H1 (cell line): ENCODE data around the gene PLAU. TPM values are rescaled to one million over a fixed set of nuclear protein-coding genes. Genes with fewer than 3 reads are reported as not detected.

ENCODE experiments used
- CTCF ChIA-PET: fragments of 300-600 bp; sonication (Branson Sonifier 250); formaldehyde crosslinking; loops from one replicate; lab custom pipeline; 2021; ENCODE audit not compliant: partially characterized antibody; lab: Charles Lee
- POLR2A ChIA-PET: fragments of 300-600 bp; sonication (Branson Sonifier 250); formaldehyde crosslinking; loops from one replicate; lab custom pipeline; 2021; ENCODE audit warnings: inconsistent platforms; ENCODE audit not compliant: partially characterized antibody; lab: Charles Lee
- DNase-seq, 2 experiments: peaks; one replicate each; pipeline versions ENCODE4 v3.0.0 to v3.0.0-alpha.2; 2010 to 2022; ENCODE audit warnings: low spot score in 2 of 2, low read depth in 1 of 2, mixed read lengths in 1 of 2
- FAIRE-seq: peaks from 2 replicates; lab custom pipeline; 2011; peaks lifted over from hg19 to GRCh38; lab: Jason Lieb, UNC
- H2AFZ ChIP-seq: 2 replicates; pipeline ENCODE4 v1.8.1; 2012; ENCODE audit warnings: low read length, inconsistent platforms
- H2AK5ac ChIP-seq: 2 replicates; pipeline ENCODE4 v1.6.1; 2013; ENCODE audit warnings: low read depth, low read length
- H2BK120ac ChIP-seq: replicated peaks from 2 replicates; pipeline ENCODE3; 2013; ENCODE audit warnings: low read depth, low read length, inconsistent platforms
- H2BK12ac ChIP-seq: 2 replicates; pipeline ENCODE4 v1.6.1; 2013; ENCODE audit warnings: low read depth, low read length
- H2BK15ac ChIP-seq: 2 replicates; pipeline ENCODE4 v1.6.1; 2013; ENCODE audit warnings: low read length
- H2BK20ac ChIP-seq: 2 replicates; pipeline ENCODE4 v1.6.1; 2013; ENCODE audit warnings: low read length
- H2BK5ac ChIP-seq: 2 replicates; pipeline ENCODE4 v1.6.1; 2013; ENCODE audit warnings: low read depth, low read length
- H3K14ac ChIP-seq: 2 replicates; pipeline ENCODE4 v1.6.1; 2013; ENCODE audit warnings: inconsistent platforms; ENCODE audit not compliant: insufficient read length
- H3K18ac ChIP-seq: 2 replicates; pipeline ENCODE4 v1.6.1; 2013; ENCODE audit warnings: low read length; ENCODE audit errors: extremely low read depth
- H3K23ac ChIP-seq: 2 replicates; pipeline ENCODE4 v1.6.1; 2013; ENCODE audit warnings: inconsistent platforms; ENCODE audit not compliant: insufficient read length
- H3K23me2 ChIP-seq: 2 replicates; pipeline ENCODE4 v1.6.1; 2013; ENCODE audit warnings: low read depth, low read length
- H3K27ac ChIP-seq: 2 replicates; pipeline ENCODE4 v1.6.1; 2011; ENCODE audit warnings: low read depth, low read length, inconsistent platforms
- H3K27me3 ChIP-seq, 4 experiments: replicated peaks in 1 of 4; 1 replicate in 1 of 4; 2 replicates in 3 of 4; pipeline versions ENCODE4 v1.6.1 to v1.8.1; 2011 to 2013; ENCODE audit warnings: low read length in 3 of 4, mild to moderate bottlenecking in 3 of 4, inconsistent platforms in 2 of 4, mixed read lengths in 2 of 4, moderate library complexity in 1 of 4; ENCODE audit not compliant: control insufficient read depth in 3 of 4, insufficient read depth in 3 of 4; ENCODE audit errors: extremely low read depth in 1 of 4
- H3K36me3 ChIP-seq, 4 experiments: 2 replicates each; pipeline versions ENCODE4 v1.6.1 to v1.8.1; 2011 to 2013; ENCODE audit warnings: mild to moderate bottlenecking in 4 of 4, low read length in 3 of 4, moderate library complexity in 2 of 4, control low read depth in 1 of 4, inconsistent platforms in 1 of 4; ENCODE audit not compliant: insufficient read depth in 4 of 4, control insufficient read depth in 2 of 4
- H3K4ac ChIP-seq: replicated peaks from 2 replicates; pipeline ENCODE3; 2013; ENCODE audit warnings: low read length, low read depth, mixed read lengths, inconsistent platforms; ENCODE audit not compliant: insufficient read length
- H3K4me1 ChIP-seq, 4 experiments: replicated peaks in 1 of 4; 1 replicate in 1 of 4; 2 replicates in 3 of 4; pipeline versions ENCODE4 v1.6.1 to v1.8.1; 2011 to 2013; ENCODE audit warnings: low read length in 3 of 4, inconsistent platforms in 2 of 4, mixed read lengths in 1 of 4; ENCODE audit not compliant: insufficient read depth in 4 of 4, control insufficient read depth in 3 of 4
- H3K4me2 ChIP-seq, 2 experiments: 2 replicates each; pipeline versions ENCODE4 v1.6.1 to v1.8.1; 2011 to 2013; ENCODE audit warnings: low read depth in 2 of 2, low read length in 2 of 2, control low read depth in 1 of 2, inconsistent platforms in 1 of 2, mild to moderate bottlenecking in 1 of 2; ENCODE audit not compliant: insufficient read depth in 1 of 2
- H3K4me3 ChIP-seq, 4 experiments: fragments of 200-600, 300-600 bp in 1 of 4; sonication (generic), shearing (Covaris generic), sonication (Bioruptor Twin) in 1 of 4; 2 replicates each; pipeline versions ENCODE4 v1.5.1 to v1.8.1; 2011 to 2016; ENCODE audit warnings: low read length in 4 of 4, low read depth in 3 of 4, control low read depth in 2 of 4, inconsistent platforms in 2 of 4, mild to moderate bottlenecking in 2 of 4, mixed read lengths in 1 of 4, moderate library complexity in 1 of 4; ENCODE audit not compliant: insufficient read depth in 2 of 4; ENCODE audit errors: extremely low read depth in 1 of 4
- H3K56ac ChIP-seq: replicated peaks from 2 replicates; pipeline ENCODE3; 2013; ENCODE audit warnings: low read depth, mild to moderate bottlenecking, mixed read lengths, low read length, inconsistent platforms; ENCODE audit not compliant: insufficient read length
- H3K79me1 ChIP-seq: 2 replicates; pipeline ENCODE4 v1.6.1; 2013; ENCODE audit warnings: low read depth, low read length, control low read depth
- H3K79me2 ChIP-seq, 2 experiments: 2 replicates each; pipeline versions ENCODE4 v1.6.1 to v1.8.1; 2012 to 2013; ENCODE audit warnings: low read length in 2 of 2, mild to moderate bottlenecking in 2 of 2, inconsistent platforms in 1 of 2; ENCODE audit not compliant: insufficient read depth in 2 of 2, control insufficient read depth in 1 of 2
- H3K9ac ChIP-seq, 4 experiments: replicated peaks in 1 of 4; 1 replicate in 1 of 4; 2 replicates in 3 of 4; pipeline versions ENCODE4 v1.6.1 to v1.8.1; 2011 to 2013; ENCODE audit warnings: low read depth in 3 of 4, low read length in 3 of 4, control low read depth in 2 of 4, mild to moderate bottlenecking in 2 of 4, moderate library complexity in 2 of 4, inconsistent platforms in 1 of 4; ENCODE audit errors: extremely low read depth in 1 of 4
- H3K9me3 ChIP-seq, 2 experiments: 2 replicates each; pipeline versions ENCODE4 v1.6.1 to v1.8.1; 2012 to 2013; ENCODE audit warnings: mild to moderate bottlenecking in 2 of 2, moderate library complexity in 2 of 2, control low read depth in 1 of 2, inconsistent platforms in 1 of 2, low read depth in 1 of 2, low read length in 1 of 2, mixed read lengths in 1 of 2; ENCODE audit not compliant: insufficient read depth in 2 of 2
- H4K20me1 ChIP-seq, 2 experiments: replicated peaks in 1 of 2; 2 replicates each; pipeline versions ENCODE3 to v1.8.1; 2011 to 2013; ENCODE audit warnings: inconsistent platforms in 2 of 2, low read length in 2 of 2, mild to moderate bottlenecking in 1 of 2; ENCODE audit not compliant: insufficient read depth in 2 of 2, control insufficient read depth in 1 of 2
- H4K5ac ChIP-seq: 2 replicates; pipeline ENCODE4 v1.6.1; 2013; ENCODE audit warnings: low read length, low read depth, mixed read lengths, inconsistent platforms; ENCODE audit not compliant: insufficient read length
- H4K8ac ChIP-seq: 2 replicates; pipeline ENCODE4 v1.8.0; 2013; ENCODE audit warnings: mild to moderate bottlenecking, moderate library complexity, low read length, inconsistent platforms; ENCODE audit not compliant: insufficient read depth; ENCODE audit errors: extremely low read depth
- H4K91ac ChIP-seq: replicated peaks from 2 replicates; pipeline ENCODE3; 2013; ENCODE audit warnings: low read length, mixed read lengths, inconsistent platforms; ENCODE audit not compliant: insufficient read length
- HDAC6 ChIP-seq: IDR thresholded peaks from one replicate; pipeline ENCODE4 v1.7.1; 2012; ENCODE audit warnings: low read depth, mild to moderate bottlenecking, inconsistent platforms, low read length, moderate library complexity
- WGBS, 2 experiments: shearing (Covaris generic) in 1 of 2; methylation state at CpG; one replicate each; pipeline versions ENCODE4 v1.1.6 to v1.1.7; 2013 to 2015; ENCODE audit warnings: low lambda C conversion rate in 2 of 2, mixed read lengths in 2 of 2, inconsistent platforms in 1 of 2, low coverage in 1 of 2, missing lambda C conversion rate in 1 of 2; ENCODE audit not compliant: insufficient replicate concordance in 2 of 2, insufficient coverage in 1 of 2, insufficient read length in 1 of 2; ENCODE audit errors: extremely low coverage in 1 of 2, missing lambda C conversion rate in 1 of 2; 5-methylcytosine and 5-hydroxymethylcytosine counted together
- polyA plus RNA-seq, 7 experiments: library from polyadenylated mRNA; depleted of rRNA in 3 of 7; stranded (reverse) in 5 of 7; unstranded in 2 of 7; fragments of >200 nt in 5 of 7; fragments of 200-250 nt in 2 of 7; gene quantifications; 1 replicate in 5 of 7; 2 replicates in 1 of 7; 4 replicates in 1 of 7; pipeline versions ENCODE4 v1.2.1 to v1.2.3, GENCODE V29; 2011 to 2013; ENCODE audit warnings: missing spikeins in 2 of 7, mixed read lengths in 2 of 7
- total RNA-seq: library from RNA; stranded (reverse); fragmentation: NEBNext Ultra II Directional; extraction: Animal tissue kit (Norgen Biotek cat#: 25700); gene quantifications from 2 replicates; pipeline ENCODE4 v1.2.1, GENCODE V29; 2021

The PLAU gene
- total and polyA plus RNA-seq, 2 of the 8 experiments (the other 6 are each of a cell fraction or from before 2014, with no cell fraction given) = 16.2 to 26.1 TPM

GRCh38 chr10:73910401-73910763, 550 bp upstream of the PLAU start:
- H3K27ac ChIP-seq = no peak overlapping the region
- H2BK20ac ChIP-seq = peak overlapping the region; percentile 86; the same call in 1 of the 2 replicates
- CTCF ChIA-PET = interaction anchor here (0.9 to 3.0 kb wide), 6 partner anchors 19 to 171 kb away, joined by 3 to 12 read pairs (median 4); no protein-coding TSS in a partner anchor
- no peaks in the 10 kb centered on the region for H3K36me3 ChIP-seq
- peak overlapping the region; percentile 21; the same call in 1 of the 2 replicates for H2BK5ac ChIP-seq
- H3K9me3 ChIP-seq = no peaks in the 10 kb centered on the region
- H3K23me2 ChIP-seq = peaks cover 12% of the 10 kb centered on the region; the same call in 1 of the 2 replicates
- H2BK12ac ChIP-seq = peak overlapping the region; percentile 80; the same call in 1 of the 2 replicates
- H3K18ac ChIP-seq = peak overlapping the region; percentile 97
- H4K8ac ChIP-seq = no peak overlapping the region
- POLR2A ChIA-PET = interaction anchor here (1.0 to 2.4 kb wide), 10 partner anchors 13 to 90 kb away, joined by 3 to 15 read pairs (median 5); no protein-coding TSS in a partner anchor
- no peaks in the 10 kb centered on the region; the same call in 1 of the 2 replicates for H3K79me1 ChIP-seq
- peak overlapping the region; percentile 72 to 84 (median 79) for H3K4me3 ChIP-seq
- H3K79me2 ChIP-seq = no peaks in the 10 kb centered on the region
- peak overlapping the region; percentile 92 to 96 for H3K4me2 ChIP-seq
- H4K5ac ChIP-seq = no peak overlapping the region
- H3K27me3 ChIP-seq = peaks cover 3 to 19% (median 12%) of the 10 kb centered on the region in 4 experiments; a peak in 6 of 7 replicates
- no peak overlapping the region for H3K14ac ChIP-seq
- FAIRE-seq (no peak), DNase-seq (no peak)
- no peak overlapping the region for H3K23ac ChIP-seq
- peaks cover 15 to 35% (median 29%) of the 10 kb centered on the region in 4 experiments for H3K4me1 ChIP-seq
- H2AK5ac ChIP-seq = no peak overlapping the region
- H3K4ac ChIP-seq = no peak overlapping the region
- H3K56ac ChIP-seq = no peak overlapping the region
- H4K20me1 ChIP-seq = no peaks in the 10 kb centered on the region
- H3K9ac ChIP-seq = peak overlapping the region in 2 of 4 experiments; percentile 36 to 42; a peak in 3 of 7 replicates
- H4K91ac ChIP-seq = peak overlapping the region; percentile 85
- TF ChIP-seq HDAC6 = no peak
- TF ChIP-seq, all 59 proteins: peak for 0
- H2BK15ac ChIP-seq = peak overlapping the region; percentile 19; the same call in 1 of the 2 replicates
- peak overlapping the region; percentile 59; the same call in 1 of the 2 replicates for H2AFZ ChIP-seq
- WGBS, 2 experiments = 15% methylated on average over 9 of the region's 9 CpGs; no CpG with 5 or more reads in 1 of the 2 experiments
- H2BK120ac ChIP-seq = no peak overlapping the region
